GM19397 (cell line): ENCODE data around the gene ANO7.

Experiments
- ATAC-seq: cut with Tn5 transposase; IDR thresholded peaks from one replicate; pipeline ENCODE4 v1.9.1; 2021; ENCODE audit warnings: mild to moderate bottlenecking, moderate library complexity; ENCODE audit not compliant: unreplicated experiment

ANO7 gene

DNA sequence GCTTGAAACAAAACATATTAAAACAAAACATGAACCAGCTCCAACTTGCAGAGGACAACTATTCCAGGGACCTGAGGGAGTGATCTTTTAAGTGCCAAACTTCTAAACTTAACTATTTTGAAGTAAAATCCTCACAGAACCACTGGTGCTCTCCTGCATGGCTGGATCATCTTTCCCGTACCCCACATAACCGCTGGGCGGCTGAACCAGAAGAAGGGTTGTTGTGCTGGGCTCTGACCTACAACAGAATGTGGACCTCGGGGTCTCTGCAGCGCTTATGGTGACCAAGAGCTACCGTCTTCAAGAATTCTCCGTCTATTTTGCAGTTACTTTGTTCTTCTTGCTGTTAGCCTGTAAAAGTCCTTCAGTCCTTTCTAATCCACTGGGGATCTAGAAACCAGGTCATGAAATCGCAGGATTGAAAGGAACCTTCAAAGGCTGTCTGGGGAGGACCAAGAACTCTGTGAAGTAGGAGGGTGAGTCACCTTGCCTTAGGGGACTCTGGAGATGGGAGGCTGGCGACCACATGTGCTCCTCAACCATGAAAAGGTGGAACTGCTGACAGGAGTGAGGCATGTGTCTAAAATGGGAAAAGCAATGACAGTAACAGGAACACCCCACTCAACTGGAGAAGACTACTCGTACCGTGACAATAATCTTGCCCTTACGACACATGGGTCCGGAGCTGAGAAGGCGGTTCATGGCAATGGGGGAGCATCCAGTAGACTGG lies 80.4 kb downstream of the ANO7 start:
- no peak for ATAC-seq

DNA sequence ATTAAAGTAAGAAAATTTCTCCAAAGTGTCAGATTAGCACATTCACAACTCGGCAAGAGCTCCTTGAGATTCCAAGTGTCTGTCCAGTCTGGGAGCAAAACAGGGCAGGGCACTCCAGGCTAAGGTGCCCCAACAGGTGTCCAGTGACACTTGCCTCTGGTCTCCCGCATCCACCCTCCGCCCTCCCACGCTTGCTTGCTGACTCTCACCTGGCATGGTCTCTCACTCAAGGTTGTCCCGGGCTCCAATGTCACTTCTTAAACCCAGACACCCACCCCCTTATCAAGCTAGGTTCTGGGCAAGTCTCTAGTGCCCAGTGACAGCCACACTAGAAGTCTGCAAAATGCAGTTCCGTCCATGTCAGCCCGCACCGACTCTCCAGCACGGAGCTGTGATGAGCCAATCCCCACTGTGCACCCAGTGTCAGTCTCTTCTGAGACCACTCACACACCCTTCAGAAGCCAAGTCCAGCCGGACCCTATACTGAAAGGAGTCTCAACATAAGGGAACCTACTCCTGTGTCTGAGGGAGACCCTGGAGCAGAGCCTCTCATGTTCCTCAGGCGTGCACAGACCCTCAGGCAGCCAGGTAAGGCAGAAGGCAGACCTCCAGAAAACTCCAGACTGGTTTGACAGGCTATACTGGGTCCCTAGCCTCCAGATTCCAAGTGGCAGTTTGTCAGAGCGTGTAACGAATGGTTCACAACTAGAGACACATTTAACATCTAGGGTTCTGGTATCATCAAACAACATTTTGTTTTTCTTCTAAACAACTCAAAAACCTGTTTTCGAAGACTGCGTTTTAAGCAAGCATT lies 81.4 kb downstream of the ANO7 start:
- ATAC-seq = no peak

DNA sequence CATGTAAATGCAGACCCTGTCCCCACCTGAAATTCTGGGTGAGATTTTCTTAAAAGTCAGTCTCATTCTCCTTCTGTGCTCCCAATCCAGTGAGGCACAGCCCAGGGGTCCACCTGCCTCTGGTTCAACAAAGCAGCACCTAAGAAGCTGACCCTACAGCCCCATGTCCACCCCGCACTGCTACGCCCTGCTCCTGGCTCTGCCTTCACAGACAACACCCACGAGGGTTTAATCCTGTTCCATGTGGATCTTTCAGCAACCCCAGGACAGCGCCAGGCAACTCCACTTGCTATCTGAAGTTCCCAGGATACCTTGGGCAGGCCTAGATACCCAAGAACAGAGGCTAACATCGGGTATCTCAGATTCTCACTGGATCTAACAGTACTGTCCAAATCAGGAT lies 82.1 kb downstream of the ANO7 start:
- ATAC-seq = no peak

- peak; percentile 48 for ATAC-seq
These were observed 83.3 kb downstream of the ANO7 start for GRCh38 chr2:241271706-241272302.

DNA sequence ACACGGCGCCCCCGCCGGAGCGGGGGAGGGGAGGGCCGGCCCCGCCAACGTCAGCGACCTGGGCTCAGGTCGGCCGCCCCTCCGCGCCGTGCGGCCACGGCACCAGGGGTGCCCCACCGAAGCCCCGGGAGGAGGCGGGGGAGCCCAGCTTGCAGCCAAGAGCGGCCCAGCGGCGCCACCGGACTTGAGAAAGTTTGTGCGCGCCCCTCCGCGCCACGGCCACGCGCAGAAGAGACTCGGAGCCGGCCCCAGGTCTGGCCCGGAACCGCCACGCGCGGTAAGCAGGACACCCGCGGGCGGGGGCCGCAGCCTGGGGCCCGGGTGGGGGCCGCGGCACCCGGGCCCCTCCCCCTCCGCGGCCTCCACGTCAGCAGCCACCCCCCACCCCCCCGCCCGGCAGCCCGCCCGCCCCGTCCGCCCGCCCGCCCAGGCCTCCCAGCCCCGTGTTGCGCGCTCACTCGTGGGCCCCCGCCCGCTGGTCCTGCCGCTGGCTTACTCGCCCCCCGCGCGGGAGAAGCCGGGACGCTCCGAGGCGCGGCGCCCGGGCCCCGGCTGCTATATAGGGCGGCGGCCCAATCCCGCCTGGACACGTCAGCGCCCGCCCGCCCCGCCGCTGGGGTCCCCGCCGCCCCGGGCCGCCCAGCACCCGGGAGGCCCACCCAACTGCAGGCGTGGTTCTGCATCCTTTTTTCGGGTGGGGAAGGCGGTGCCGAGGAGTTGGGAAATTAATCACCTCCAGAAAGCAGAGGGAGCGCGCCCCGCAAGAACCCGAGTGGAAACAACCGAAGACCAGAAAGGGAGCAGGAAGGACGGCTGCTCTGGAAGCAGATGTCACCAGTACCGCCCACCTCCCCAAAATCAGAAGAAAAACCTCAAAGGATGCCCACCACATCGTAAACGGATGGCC lies 84.1 kb downstream of the ANO7 start:
- peak; percentile 50 for ATAC-seq

- no peak for ATAC-seq
These were observed 84.9 kb downstream of the ANO7 start for GRCh38 chr2:241273210-241274020.

DNA sequence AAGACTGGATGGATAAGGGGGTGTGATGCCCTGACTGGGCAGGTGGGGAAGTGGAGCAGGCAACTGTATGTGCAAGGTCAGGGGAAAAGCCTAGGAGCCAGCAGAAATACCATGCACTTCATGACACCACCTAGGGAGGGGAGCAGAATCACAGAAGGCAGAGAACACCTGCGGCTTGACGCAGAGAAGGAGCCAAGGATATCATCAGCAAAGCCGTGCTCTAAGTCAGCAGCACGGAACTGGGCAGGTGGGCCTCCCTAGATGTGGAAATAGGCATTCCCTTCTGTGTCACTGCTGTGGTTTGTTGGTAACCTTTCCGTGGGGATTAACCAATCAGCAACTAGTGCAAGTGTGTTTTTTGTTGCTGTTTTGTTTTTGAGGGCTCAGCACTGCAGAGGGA lies 85.7 kb downstream of the ANO7 start:
- ATAC-seq = no peak
